Mesothelial cell of epicardium (in vitro differentiated cells): ENCODE measurements around the gene TMEM250. TPM values are rescaled to one million over a fixed set of nuclear protein-coding genes. Genes with fewer than 3 reads are reported as not detected.
"Not testable (repeated sequence)": the region's sequence is repeated elsewhere in the genome, so short reads cannot be mapped to it uniquely, and the experiment has no call there.

Experiments used
- DNase-seq, 2 experiments: peaks; one replicate each; pipeline ENCODE4 v3.0.0; 2021; ENCODE audit warnings: low spot score in 2 of 2; ENCODE audit not compliant: unreplicated experiment in 2 of 2
- H3K27ac Mint-ChIP-seq: 2 replicates; pipeline ENCODE4 v1.8.0; 2021; ENCODE audit warnings: mixed read lengths
- H3K27me3 Mint-ChIP-seq: 2 replicates; pipeline ENCODE4 v1.8.0; 2021; ENCODE audit warnings: low read depth, mixed read lengths
- H3K36me3 Mint-ChIP-seq: 2 replicates; pipeline ENCODE4 v1.8.0; 2021; ENCODE audit warnings: mixed read lengths
- H3K4me1 Mint-ChIP-seq: 2 replicates; pipeline ENCODE4 v1.8.0; 2021; ENCODE audit warnings: mixed read lengths
- H3K4me3 Mint-ChIP-seq: 2 replicates; pipeline ENCODE4 v1.8.0; 2021; ENCODE audit warnings: mild to moderate bottlenecking, moderate library complexity, mixed read lengths
- H3K9me3 Mint-ChIP-seq: 2 replicates; pipeline ENCODE4 v1.8.0; 2021; ENCODE audit warnings: mixed read lengths
- CTCF ChIP-seq: fragments of 200-600 bp; sonication (generic); IDR thresholded peaks from one replicate; pipeline ENCODE4 v1.5.0; 2021; ENCODE audit warnings: antibody characterized with exemption; ENCODE audit not compliant: unreplicated experiment
- total RNA-seq: library from RNA; stranded (reverse); gene quantifications from 3 replicates; pipeline ENCODE4 v1.2.1, GENCODE V29; 2021

Gene TMEM250
- total RNA-seq, 1 donor from 2014 or later = 35.3 TPM

DNA sequence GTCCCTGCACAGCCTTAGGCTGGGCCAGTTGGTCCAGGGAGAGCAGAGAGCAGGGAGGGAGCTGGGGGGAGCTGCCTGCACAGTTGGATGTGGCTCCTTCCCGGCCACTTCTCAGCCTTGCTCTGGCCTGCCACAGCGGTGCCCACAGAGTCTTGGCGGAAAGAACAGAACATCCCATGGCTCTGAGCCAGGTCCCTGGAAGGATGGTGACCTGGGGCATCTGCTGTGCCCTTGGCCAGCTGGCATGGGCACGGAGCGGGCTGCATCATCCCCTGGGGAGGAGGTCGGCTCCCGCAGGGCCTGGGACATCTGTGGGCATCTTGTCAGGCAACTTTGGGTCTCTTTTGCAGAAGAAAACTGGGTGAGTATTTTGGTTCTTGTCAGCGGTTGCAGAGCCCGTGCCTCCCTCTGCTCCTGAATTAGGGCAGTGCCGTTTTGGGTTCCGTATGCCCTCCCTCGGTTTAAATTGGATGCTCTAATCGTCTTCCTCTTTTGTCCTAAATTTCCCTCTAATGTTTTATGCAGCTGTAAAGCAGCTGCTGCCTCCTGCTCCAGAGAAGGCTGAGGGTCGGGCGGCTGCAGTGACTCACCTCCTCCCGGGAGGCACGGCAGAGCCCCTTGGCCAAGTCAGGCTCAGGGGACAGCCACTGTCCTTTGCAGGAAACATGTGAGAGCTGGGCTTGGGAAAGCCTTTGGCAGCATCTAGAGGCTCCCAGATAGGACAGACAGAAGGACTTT lies 13.1 kb downstream of the TMEM250 start:
- Mint-ChIP-seq H3K4me3 (no peak overlapping the region), H3K4me1 (peaks cover 31% of the 10 kb centered on the region), H3K27me3 (peaks cover 6% of the 10 kb centered on the region), H3K27ac (peak overlapping the region; percentile 44), H3K36me3 (no peaks in the 10 kb centered on the region), H3K9me3 (no peaks in the 10 kb centered on the region)
- no peak for DNase-seq
- TF ChIP-seq CTCF = no peak

GRCh38 chr9:136104916-136105315 lies 13.8 kb downstream of the TMEM250 start:
- no peak overlapping the region for H3K4me3 Mint-ChIP-seq

DNA sequence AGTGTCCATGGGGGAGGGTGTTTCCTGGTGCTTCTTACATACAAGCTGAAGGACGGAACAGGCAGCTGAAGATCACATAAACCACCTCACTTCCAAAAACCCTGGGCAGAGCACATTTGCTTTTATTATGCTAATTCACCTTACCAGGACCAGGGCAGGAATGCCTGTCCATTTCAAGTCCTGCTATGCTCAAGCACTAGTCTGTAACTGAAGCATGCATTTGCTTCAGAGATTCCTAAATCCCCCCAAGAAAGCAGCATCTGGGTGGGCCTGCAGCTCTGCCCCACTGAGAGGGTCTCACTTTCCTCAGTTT lies 14.2 kb downstream of the TMEM250 start:
- Mint-ChIP-seq H3K4me3 (no peak overlapping the region), H3K36me3 (no peaks in the 10 kb centered on the region), H3K9me3 (no peaks in the 10 kb centered on the region), H3K27ac (no peak overlapping the region), H3K27me3 (peaks cover 6% of the 10 kb centered on the region), H3K4me1 (peaks cover 27% of the 10 kb centered on the region)
- no peak for DNase-seq
- TF ChIP-seq CTCF = no peak

More at GRCh38 chr9:136104916-136105315, 13.8 kb downstream of the TMEM250 start:
- Mint-ChIP-seq H3K36me3 (no peaks in the 10 kb centered on the region), H3K27ac (no peak overlapping the region), H3K9me3 (no peaks in the 10 kb centered on the region), H3K4me1 (peaks cover 26% of the 10 kb centered on the region), H3K27me3 (peaks cover 6% of the 10 kb centered on the region)
- no peak for TF ChIP-seq CTCF
- DNase-seq = no peak

- no peak for TF ChIP-seq CTCF
- no peaks in the 10 kb centered on the region for H3K9me3 Mint-ChIP-seq
- H3K27me3 Mint-ChIP-seq = peaks cover 6% of the 10 kb centered on the region
- H3K4me3 Mint-ChIP-seq = no peak overlapping the region
- no peaks in the 10 kb centered on the region for H3K36me3 Mint-ChIP-seq
- no peak overlapping the region for H3K27ac Mint-ChIP-seq
- no peak for DNase-seq
- H3K4me1 Mint-ChIP-seq = peaks cover 28% of the 10 kb centered on the region
Observed at GRCh38 chr9:136103651-136104487, 14.8 kb downstream of the TMEM250 start.

DNA sequence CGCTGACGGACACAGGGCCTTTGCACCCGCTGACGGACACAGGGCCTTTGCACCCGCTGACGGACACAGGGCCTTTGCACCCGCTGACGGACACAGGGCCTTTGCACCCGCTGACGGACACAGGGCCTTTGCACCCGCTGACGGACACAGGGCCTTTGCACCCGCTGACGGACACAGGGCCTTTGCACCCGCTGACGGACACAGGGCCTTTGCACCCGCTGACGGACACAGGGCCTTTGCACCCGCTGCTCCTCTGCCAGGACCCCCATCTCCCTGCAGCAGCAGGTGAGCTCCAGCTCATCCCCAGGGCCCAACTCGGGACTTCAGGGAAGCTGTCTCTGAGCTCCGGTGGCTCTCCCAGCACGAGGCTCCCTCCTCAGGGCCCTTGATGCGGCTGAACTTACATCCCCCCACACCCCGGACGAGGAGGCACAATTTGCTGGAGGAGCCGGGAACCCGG lies 17.0 kb downstream of the TMEM250 start:
- H3K4me3 Mint-ChIP-seq, H3K27ac Mint-ChIP-seq, H3K27me3 Mint-ChIP-seq, DNase-seq, H3K9me3 Mint-ChIP-seq, H3K36me3 Mint-ChIP-seq: not testable (repeated sequence)
- peaks cover 13% of the 10 kb centered on the region for H3K4me1 Mint-ChIP-seq
